Measurements from ENCODE around the gene SH2B2.

The SH2B2 gene

GRCh38 chr7:102253973-102254370 is 32.7 kb upstream of the SH2B2 start:
- Histone ChIP-seq H3K36me3 (ENCODE audit: insufficient read depth, low read length) (no peaks in the 10 kb centered on the region), H3K4me1 (ENCODE audit: control insufficient read depth, insufficient read depth, low read length, unreplicated experiment) (no peaks in the 10 kb centered on the region)

GRCh38 chr7:102254521-102254920 is 32.1 kb upstream of the SH2B2 start:
- no peak overlapping the region for H3K4me3 ChIP-seq (ENCODE audit: low read depth, low read length)
- H3K27ac ChIP-seq (ENCODE audit: low read depth, low read length) = no peak overlapping the region
- H3K27me3 ChIP-seq (ENCODE audit: insufficient read depth, low read length) = no peaks in the 10 kb centered on the region
- no peaks in the 10 kb centered on the region for H3K36me3 ChIP-seq (ENCODE audit: insufficient read depth, low read length)
- no peaks in the 10 kb centered on the region for H3K4me1 ChIP-seq (ENCODE audit: control insufficient read depth, insufficient read depth, low read length, unreplicated experiment)
- no peak overlapping the region for H2AFZ ChIP-seq (ENCODE audit: low read length, unreplicated experiment)
- H3K79me2 ChIP-seq (ENCODE audit: control insufficient read depth, insufficient read depth, low read length, unreplicated experiment) = no peaks in the 10 kb centered on the region

More at GRCh38 chr7:102253973-102254370, 32.7 kb upstream of the SH2B2 start:
- no peaks in the 10 kb centered on the region for H3K79me2 ChIP-seq (ENCODE audit: control insufficient read depth, insufficient read depth, low read length, unreplicated experiment)
- no peak overlapping the region for H2AFZ ChIP-seq (ENCODE audit: low read length, unreplicated experiment)
- no peak overlapping the region for H3K27ac ChIP-seq (ENCODE audit: low read depth, low read length)
- H3K27me3 ChIP-seq (ENCODE audit: insufficient read depth, low read length) = no peaks in the 10 kb centered on the region
- no peak overlapping the region for H3K4me3 ChIP-seq (ENCODE audit: low read depth, low read length)

- H3K27ac ChIP-seq (ENCODE audit: low read depth, low read length) = no peak overlapping the region
- H3K4me1 ChIP-seq (ENCODE audit: control insufficient read depth, insufficient read depth, low read length, unreplicated experiment) = no peaks in the 10 kb centered on the region
- H3K4me3 ChIP-seq (ENCODE audit: low read depth, low read length) = no peak overlapping the region
- H3K36me3 ChIP-seq (ENCODE audit: insufficient read depth, low read length) = no peaks in the 10 kb centered on the region
- no peak overlapping the region for H2AFZ ChIP-seq (ENCODE audit: low read length, unreplicated experiment)
- no peaks in the 10 kb centered on the region for H3K27me3 ChIP-seq (ENCODE audit: insufficient read depth, low read length)
- no peaks in the 10 kb centered on the region for H3K79me2 ChIP-seq (ENCODE audit: control insufficient read depth, insufficient read depth, low read length, unreplicated experiment)
These were observed 31.2 kb upstream of the SH2B2 start for GRCh38 chr7:102255501-102255900.

- H3K4me1 ChIP-seq (ENCODE audit: control insufficient read depth, insufficient read depth, low read length, unreplicated experiment) = no peaks in the 10 kb centered on the region
- no peak overlapping the region for H3K27ac ChIP-seq (ENCODE audit: low read depth, low read length)
- H3K36me3 ChIP-seq (ENCODE audit: insufficient read depth, low read length) = no peaks in the 10 kb centered on the region
- no peak overlapping the region for H3K4me3 ChIP-seq (ENCODE audit: low read depth, low read length)
- no peaks in the 10 kb centered on the region for H3K27me3 ChIP-seq (ENCODE audit: insufficient read depth, low read length)
- H2AFZ ChIP-seq (ENCODE audit: low read length, unreplicated experiment) = no peak overlapping the region
- no peaks in the 10 kb centered on the region for H3K79me2 ChIP-seq (ENCODE audit: control insufficient read depth, insufficient read depth, low read length, unreplicated experiment)
These were observed 30.8 kb upstream of the SH2B2 start for GRCh38 chr7:102255916-102256315.

- Histone ChIP-seq H3K4me1 (ENCODE audit: control insufficient read depth, insufficient read depth, low read length, unreplicated experiment) (no peaks in the 10 kb centered on the region), H3K27ac (ENCODE audit: low read depth, low read length) (no peak overlapping the region), H3K27me3 (ENCODE audit: insufficient read depth, low read length) (no peaks in the 10 kb centered on the region), H3K4me3 (ENCODE audit: low read depth, low read length) (no peak overlapping the region), H2AFZ (ENCODE audit: low read length, unreplicated experiment) (no peak overlapping the region), H3K36me3 (ENCODE audit: insufficient read depth, low read length) (no peaks in the 10 kb centered on the region), H3K79me2 (ENCODE audit: control insufficient read depth, insufficient read depth, low read length, unreplicated experiment) (no peaks in the 10 kb centered on the region)
These were observed 28.5 kb upstream of the SH2B2 start for GRCh38 chr7:102258073-102258748.

GRCh38 chr7:102258749-102259107 is 27.9 kb upstream of the SH2B2 start:
- Histone ChIP-seq H2AFZ (ENCODE audit: low read length, unreplicated experiment) (no peak overlapping the region), H3K27me3 (ENCODE audit: insufficient read depth, low read length) (no peaks in the 10 kb centered on the region), H3K27ac (ENCODE audit: low read depth, low read length) (no peak overlapping the region), H3K79me2 (ENCODE audit: control insufficient read depth, insufficient read depth, low read length, unreplicated experiment) (no peaks in the 10 kb centered on the region), H3K4me3 (ENCODE audit: low read depth, low read length) (no peak overlapping the region), H3K4me1 (ENCODE audit: control insufficient read depth, insufficient read depth, low read length, unreplicated experiment) (no peaks in the 10 kb centered on the region), H3K36me3 (ENCODE audit: insufficient read depth, low read length) (no peaks in the 10 kb centered on the region)

GRCh38 chr7:102260856-102261255 is 25.8 kb upstream of the SH2B2 start:
- no peak overlapping the region for H2AFZ ChIP-seq (ENCODE audit: low read length, unreplicated experiment)
- H3K4me3 ChIP-seq (ENCODE audit: low read depth, low read length) = no peak overlapping the region
- no peaks in the 10 kb centered on the region for H3K4me1 ChIP-seq (ENCODE audit: control insufficient read depth, insufficient read depth, low read length, unreplicated experiment)
- H3K79me2 ChIP-seq (ENCODE audit: control insufficient read depth, insufficient read depth, low read length, unreplicated experiment) = no peaks in the 10 kb centered on the region
- no peaks in the 10 kb centered on the region for H3K36me3 ChIP-seq (ENCODE audit: insufficient read depth, low read length)
- H3K27me3 ChIP-seq (ENCODE audit: insufficient read depth, low read length) = no peaks in the 10 kb centered on the region
- no peak overlapping the region for H3K27ac ChIP-seq (ENCODE audit: low read depth, low read length)

- no peak overlapping the region for H2AFZ ChIP-seq (ENCODE audit: low read length, unreplicated experiment)
- H3K4me1 ChIP-seq (ENCODE audit: control insufficient read depth, insufficient read depth, low read length, unreplicated experiment) = no peaks in the 10 kb centered on the region
- no peaks in the 10 kb centered on the region for H3K27me3 ChIP-seq (ENCODE audit: insufficient read depth, low read length)
- H3K79me2 ChIP-seq (ENCODE audit: control insufficient read depth, insufficient read depth, low read length, unreplicated experiment) = no peaks in the 10 kb centered on the region
- no peaks in the 10 kb centered on the region for H3K36me3 ChIP-seq (ENCODE audit: insufficient read depth, low read length)
- H3K4me3 ChIP-seq (ENCODE audit: low read depth, low read length) = no peak overlapping the region
- H3K27ac ChIP-seq (ENCODE audit: low read depth, low read length) = no peak overlapping the region
These were observed 25.2 kb upstream of the SH2B2 start for GRCh38 chr7:102261451-102261850.

- no peaks in the 10 kb centered on the region for H3K4me1 ChIP-seq (ENCODE audit: control insufficient read depth, insufficient read depth, low read length, unreplicated experiment)
These were observed 24.1 kb upstream of the SH2B2 start for GRCh38 chr7:102262546-102262945.

GRCh38 chr7:102264367-102264891 is 22.2 kb upstream of the SH2B2 start:
- no peak overlapping the region for H2AFZ ChIP-seq (ENCODE audit: low read length, unreplicated experiment)

More at GRCh38 chr7:102262546-102262945, 24.1 kb upstream of the SH2B2 start:
- no peak overlapping the region for H2AFZ ChIP-seq (ENCODE audit: low read length, unreplicated experiment)
- H3K4me3 ChIP-seq (ENCODE audit: low read depth, low read length) = no peak overlapping the region
- no peaks in the 10 kb centered on the region for H3K79me2 ChIP-seq (ENCODE audit: control insufficient read depth, insufficient read depth, low read length, unreplicated experiment)
- H3K27ac ChIP-seq (ENCODE audit: low read depth, low read length) = no peak overlapping the region
- no peaks in the 10 kb centered on the region for H3K27me3 ChIP-seq (ENCODE audit: insufficient read depth, low read length)
- no peaks in the 10 kb centered on the region for H3K36me3 ChIP-seq (ENCODE audit: insufficient read depth, low read length)

GRCh38 chr7:102266541-102266940 is 20.1 kb upstream of the SH2B2 start:
- no peak overlapping the region for H3K27ac ChIP-seq (ENCODE audit: low read depth, low read length)
- no peaks in the 10 kb centered on the region for H3K79me2 ChIP-seq (ENCODE audit: control insufficient read depth, insufficient read depth, low read length, unreplicated experiment)
- no peaks in the 10 kb centered on the region for H3K36me3 ChIP-seq (ENCODE audit: insufficient read depth, low read length)
- H3K4me3 ChIP-seq (ENCODE audit: low read depth, low read length) = no peak overlapping the region
- no peaks in the 10 kb centered on the region for H3K4me1 ChIP-seq (ENCODE audit: control insufficient read depth, insufficient read depth, low read length, unreplicated experiment)
- no peaks in the 10 kb centered on the region for H3K27me3 ChIP-seq (ENCODE audit: insufficient read depth, low read length)
- no peak overlapping the region for H2AFZ ChIP-seq (ENCODE audit: low read length, unreplicated experiment)

More at GRCh38 chr7:102264367-102264891, 22.2 kb upstream of the SH2B2 start:
- no peaks in the 10 kb centered on the region for H3K36me3 ChIP-seq (ENCODE audit: insufficient read depth, low read length)
- H3K4me3 ChIP-seq (ENCODE audit: low read depth, low read length) = no peak overlapping the region
- no peak overlapping the region for H3K27ac ChIP-seq (ENCODE audit: low read depth, low read length)
- no peaks in the 10 kb centered on the region for H3K4me1 ChIP-seq (ENCODE audit: control insufficient read depth, insufficient read depth, low read length, unreplicated experiment)
- no peaks in the 10 kb centered on the region for H3K79me2 ChIP-seq (ENCODE audit: control insufficient read depth, insufficient read depth, low read length, unreplicated experiment)
- H3K27me3 ChIP-seq (ENCODE audit: insufficient read depth, low read length) = no peaks in the 10 kb centered on the region

Data from ACC112 (cell line).